ENCODE results near the gene PEAK3. TPM values are rescaled to one million over a fixed set of nuclear protein-coding genes. Genes with fewer than 3 reads are reported as not detected.

Gene PEAK3
- polyA plus RNA-seq, 1 of the 3 experiments (the other 2 are of a cell fraction) = not detected

DNA sequence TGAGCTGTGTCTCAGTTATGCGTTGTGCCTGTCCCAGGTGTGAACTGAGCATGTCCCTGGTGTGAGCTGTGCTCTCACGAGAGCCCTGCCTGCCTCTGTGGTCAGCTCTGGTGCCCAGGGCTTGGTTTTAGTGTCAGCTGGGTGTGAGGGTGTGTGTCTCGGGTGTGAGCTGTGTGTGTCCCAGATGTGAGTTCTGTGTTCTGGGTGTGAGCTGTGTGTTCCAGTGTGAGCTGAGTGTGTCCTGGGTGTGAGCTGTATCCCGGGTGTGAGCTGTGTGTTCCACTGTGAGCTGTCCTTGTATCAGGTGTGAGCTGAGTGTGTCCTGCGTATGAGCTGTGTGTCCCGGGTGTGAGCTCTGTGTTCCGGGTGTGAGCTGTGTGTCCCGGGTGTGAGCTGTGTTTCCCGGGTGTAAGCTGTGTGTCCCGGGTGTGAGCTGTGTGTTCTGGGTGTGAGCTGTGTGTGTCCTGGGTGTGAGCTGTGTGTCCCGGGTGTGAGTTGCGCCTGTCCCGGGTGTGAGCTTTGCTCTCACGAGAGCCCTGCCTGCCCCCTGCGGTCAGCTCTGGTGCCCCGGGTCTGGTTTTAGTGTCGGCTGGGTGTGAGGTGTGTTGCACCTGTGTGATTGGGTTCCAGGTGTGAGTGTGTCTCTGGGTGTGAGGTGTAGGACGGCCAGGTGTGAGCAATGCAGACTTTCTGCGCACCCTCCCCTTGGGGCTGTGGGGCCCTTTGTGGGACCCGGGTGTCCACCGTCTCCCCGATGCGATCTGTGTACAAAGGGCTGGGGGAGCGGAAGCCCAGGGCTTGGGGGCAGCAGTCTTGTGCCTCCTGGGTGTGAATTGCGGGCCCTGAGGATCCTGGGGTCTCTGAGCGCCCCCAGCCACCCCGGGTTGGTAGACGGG, 7.1 kb upstream of the PEAK3 start:
- ChIA-PET POLR2A (interaction anchor here (0.7 to 1.6 kb wide), 2 partner anchors 13 to 18 kb away, joined by 3 to 4 read pairs; no protein-coding TSS in a partner anchor), CTCF (interaction anchor here (1.3 to 3.2 kb wide), 4 partner anchors 11 to 38 kb away, joined by 3 to 33 read pairs (median 16); no protein-coding TSS in a partner anchor)
- Histone ChIP-seq H4K20me1 (ENCODE audit: insufficient read depth) (peaks cover 16% of the 10 kb centered on the region; the same call in 1 of the 2 replicates), H3K36me3 (replicated peaks in 1 of 2; ENCODE audit: control insufficient read depth in 1 of 2, insufficient read depth in 2 of 2, low read length in 1 of 2) (no peaks in the 10 kb centered on the region), H3K4me1 (ENCODE audit: control insufficient read depth in 1 of 2, insufficient read depth in 2 of 2, low read depth in 1 of 2, low read length in 1 of 2) (peaks cover 0 to 8% of the 10 kb centered on the region in 2 experiments; a peak in 1 of 4 replicates), H3K27me3 (ENCODE audit: insufficient read depth) (peaks cover 37% of the 10 kb centered on the region), H3K9me3 (no peaks in the 10 kb centered on the region), H3K4me3 (ENCODE audit: low read depth in 2 of 2, low read length in 1 of 2) (no peak overlapping the region), H3K9me2 (no peaks in the 10 kb centered on the region), H3K9ac (no peak overlapping the region), H2AFZ (ENCODE audit: low read depth) (no peak overlapping the region), H3F3A (replicated peaks; ENCODE audit: insufficient read depth) (peaks cover 9% of the 10 kb centered on the region), H3K4me2 (no peak overlapping the region), H3K79me2 (ENCODE audit: insufficient read depth) (no peaks in the 10 kb centered on the region), H3K27ac (ENCODE audit: low read depth in 2 of 2, low read length in 1 of 2) (no peak overlapping the region)
- DNase-seq = no peak
- 44% methylated on average over 17 of the region's 28 CpGs for WGBS (ENCODE audit: low lambda C conversion rate)
- TF ChIP-seq FOXM1 (IDR thresholded peaks at IDR 0.05; ENCODE audit: low read depth) (no peak), SMC3 (IDR thresholded peaks at IDR 0.05; ENCODE audit: low read depth, low read length) (no peak), TCF12 (IDR thresholded peaks at IDR 0.05) (no peak), RAD21 (IDR thresholded peaks at IDR 0.05; ENCODE audit: low read length) (no peak), CHD2 (IDR thresholded peaks at IDR 0.05; ENCODE audit: low read length, partially characterized antibody) (no peak), RXRA (IDR thresholded peaks at IDR 0.05; ENCODE audit: borderline replicate concordance, low read depth) (no peak), NFIC (IDR thresholded peaks at IDR 0.05; ENCODE audit: borderline replicate concordance) (no peak), EP300 (IDR thresholded peaks at IDR 0.05; ENCODE audit: borderline replicate concordance in 1 of 2, low read depth in 1 of 2, low read length in 1 of 2) (no peak), FOSL2 (IDR thresholded peaks at IDR 0.05; ENCODE audit: borderline replicate concordance, low read depth) (no peak), ELF1 (IDR thresholded peaks at IDR 0.05) (no peak), EZH2phosphoT487 (IDR thresholded peaks at IDR 0.05; ENCODE audit: borderline replicate concordance, low read depth) (no peak)
- TF ChIP-seq, protein P1, sequence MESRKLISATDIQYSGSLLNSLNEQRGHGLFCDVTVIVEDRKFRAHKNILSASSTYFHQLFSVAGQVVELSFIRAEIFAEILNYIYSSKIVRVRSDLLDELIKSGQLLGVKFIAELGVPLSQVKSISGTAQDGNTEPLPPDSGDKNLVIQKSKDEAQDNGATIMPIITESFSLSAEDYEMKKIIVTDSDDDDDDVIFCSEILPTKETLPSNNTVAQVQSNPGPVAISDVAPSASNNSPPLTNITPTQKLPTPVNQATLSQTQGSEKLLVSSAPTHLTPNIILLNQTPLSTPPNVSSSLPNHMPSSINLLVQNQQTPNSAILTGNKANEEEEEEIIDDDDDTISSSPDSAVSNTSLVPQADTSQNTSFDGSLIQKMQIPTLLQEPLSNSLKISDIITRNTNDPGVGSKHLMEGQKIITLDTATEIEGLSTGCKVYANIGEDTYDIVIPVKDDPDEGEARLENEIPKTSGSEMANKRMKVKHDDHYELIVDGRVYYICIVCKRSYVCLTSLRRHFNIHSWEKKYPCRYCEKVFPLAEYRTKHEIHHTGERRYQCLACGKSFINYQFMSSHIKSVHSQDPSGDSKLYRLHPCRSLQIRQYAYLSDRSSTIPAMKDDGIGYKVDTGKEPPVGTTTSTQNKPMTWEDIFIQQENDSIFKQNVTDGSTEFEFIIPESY (IDR thresholded peaks at IDR 0.05; ENCODE audit: borderline replicate concordance, low read depth) = no peak
- TF ChIP-seq, protein P2, sequence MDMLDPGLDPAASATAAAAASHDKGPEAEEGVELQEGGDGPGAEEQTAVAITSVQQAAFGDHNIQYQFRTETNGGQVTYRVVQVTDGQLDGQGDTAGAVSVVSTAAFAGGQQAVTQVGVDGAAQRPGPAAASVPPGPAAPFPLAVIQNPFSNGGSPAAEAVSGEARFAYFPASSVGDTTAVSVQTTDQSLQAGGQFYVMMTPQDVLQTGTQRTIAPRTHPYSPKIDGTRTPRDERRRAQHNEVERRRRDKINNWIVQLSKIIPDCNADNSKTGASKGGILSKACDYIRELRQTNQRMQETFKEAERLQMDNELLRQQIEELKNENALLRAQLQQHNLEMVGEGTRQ (IDR thresholded peaks at IDR 0.05; ENCODE audit: borderline replicate concordance, low read depth, low read length) = no peak

All from SK-N-SH (cell line).